Coronary artery (tissue), 2 donors: ENCODE measurements around the gene KNSTRN.
A peak's percentile ranks its signal among the peaks of the same experiment; 100 is the strongest.

Experiments used
- DNase-seq: peaks from one replicate; pipeline ENCODE4 v3.0.0-alpha.2; 2017; ENCODE audit warnings: low spot score
- H3K27ac ChIP-seq, 2 donors: fragments of 200-600 bp; sonication (generic); one replicate each; pipeline ENCODE4 v1.5.1; 2016 to 2019
- H3K4me3 ChIP-seq: fragments of 200-600 bp; sonication (generic); 2 replicates; pipeline ENCODE4 v1.5.1; 2016; ENCODE audit warnings: mild to moderate bottlenecking, moderate library complexity
- TF ChIP-seq, protein P1 (sequence below): fragments of 200-600 bp; sonication (generic); IDR thresholded peaks from one replicate; pipeline ENCODE4 v1.5.1; 2019; ENCODE audit warnings: antibody characterized with exemption

The KNSTRN gene

DNA sequence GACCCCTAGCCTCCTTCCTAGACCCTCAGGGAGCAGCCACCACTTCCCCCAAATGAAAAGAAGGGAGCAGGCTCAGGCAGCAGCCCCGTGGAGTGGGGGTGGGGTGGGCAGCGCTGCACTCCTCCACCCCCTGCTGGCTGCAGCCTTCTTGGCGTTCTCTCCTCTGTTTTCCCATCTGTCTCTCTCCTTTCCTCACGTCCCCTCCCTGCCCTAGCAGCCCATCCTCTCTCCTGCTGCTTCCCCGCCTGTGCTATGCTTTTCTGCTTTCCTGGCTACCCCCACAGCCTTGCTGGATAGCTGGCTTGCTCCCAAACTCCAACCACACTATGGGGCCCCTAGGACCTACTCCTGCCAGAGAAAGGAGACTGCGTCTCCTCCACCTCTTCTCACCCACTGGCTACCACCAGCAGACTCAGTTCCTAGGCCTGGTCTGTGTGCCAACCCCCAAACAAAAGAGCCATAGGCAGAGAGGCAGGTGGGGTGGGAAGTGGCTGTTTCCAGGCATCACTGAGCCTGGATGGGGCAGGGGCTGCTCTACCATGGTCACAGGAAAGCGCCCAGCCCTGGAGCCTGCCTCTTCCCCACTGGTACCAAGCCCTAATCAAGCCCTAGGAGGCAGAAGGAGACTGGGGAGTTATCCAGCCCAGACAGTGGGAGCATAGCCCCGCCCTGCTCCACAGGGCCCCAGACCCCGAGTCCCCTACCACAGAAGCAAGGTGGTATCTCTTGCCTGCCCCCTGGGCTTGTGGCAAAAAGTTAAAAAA, 27.9 kb upstream of the KNSTRN start:
- TF ChIP-seq, protein P1, sequence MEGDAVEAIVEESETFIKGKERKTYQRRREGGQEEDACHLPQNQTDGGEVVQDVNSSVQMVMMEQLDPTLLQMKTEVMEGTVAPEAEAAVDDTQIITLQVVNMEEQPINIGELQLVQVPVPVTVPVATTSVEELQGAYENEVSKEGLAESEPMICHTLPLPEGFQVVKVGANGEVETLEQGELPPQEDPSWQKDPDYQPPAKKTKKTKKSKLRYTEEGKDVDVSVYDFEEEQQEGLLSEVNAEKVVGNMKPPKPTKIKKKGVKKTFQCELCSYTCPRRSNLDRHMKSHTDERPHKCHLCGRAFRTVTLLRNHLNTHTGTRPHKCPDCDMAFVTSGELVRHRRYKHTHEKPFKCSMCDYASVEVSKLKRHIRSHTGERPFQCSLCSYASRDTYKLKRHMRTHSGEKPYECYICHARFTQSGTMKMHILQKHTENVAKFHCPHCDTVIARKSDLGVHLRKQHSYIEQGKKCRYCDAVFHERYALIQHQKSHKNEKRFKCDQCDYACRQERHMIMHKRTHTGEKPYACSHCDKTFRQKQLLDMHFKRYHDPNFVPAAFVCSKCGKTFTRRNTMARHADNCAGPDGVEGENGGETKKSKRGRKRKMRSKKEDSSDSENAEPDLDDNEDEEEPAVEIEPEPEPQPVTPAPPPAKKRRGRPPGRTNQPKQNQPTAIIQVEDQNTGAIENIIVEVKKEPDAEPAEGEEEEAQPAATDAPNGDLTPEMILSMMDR, result no peak
- no peak overlapping the region for H3K4me3 ChIP-seq
- DNase-seq, result no peak
- no peak overlapping the region for H3K27ac ChIP-seq

DNA sequence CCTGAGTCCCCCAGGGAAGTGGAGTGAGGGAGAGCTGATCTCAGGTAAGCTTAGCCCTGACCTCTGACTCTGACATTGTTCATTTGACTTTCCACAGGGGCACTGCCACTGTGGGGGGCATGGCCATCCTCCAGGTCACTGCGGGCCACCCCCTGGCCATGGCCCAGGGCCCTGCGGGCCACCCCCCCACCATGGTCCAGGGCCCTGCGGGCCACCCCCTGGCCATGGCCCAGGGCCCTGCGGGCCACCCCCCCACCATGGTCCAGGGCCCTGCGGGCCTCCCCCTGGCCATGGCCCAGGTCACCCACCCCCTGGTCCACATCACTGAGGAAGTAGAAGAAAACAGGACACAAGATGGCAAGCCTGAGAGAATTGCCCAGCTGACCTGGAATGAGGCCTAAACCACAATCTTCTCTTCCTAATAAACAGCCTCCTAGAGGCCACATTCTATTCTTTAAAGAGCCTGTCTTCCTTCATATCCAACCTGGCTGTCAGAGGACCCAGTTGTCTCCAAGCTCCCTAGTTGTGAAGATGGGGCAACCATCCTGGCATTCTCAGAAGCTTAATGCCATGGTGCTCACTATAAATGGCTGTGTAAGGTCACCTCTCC, 26.4 kb upstream of the KNSTRN start:
- TF ChIP-seq, protein P1, result no peak
- no peak for DNase-seq
- H3K4me3 ChIP-seq, result no peak overlapping the region
- H3K27ac ChIP-seq, result no peak overlapping the region

DNA sequence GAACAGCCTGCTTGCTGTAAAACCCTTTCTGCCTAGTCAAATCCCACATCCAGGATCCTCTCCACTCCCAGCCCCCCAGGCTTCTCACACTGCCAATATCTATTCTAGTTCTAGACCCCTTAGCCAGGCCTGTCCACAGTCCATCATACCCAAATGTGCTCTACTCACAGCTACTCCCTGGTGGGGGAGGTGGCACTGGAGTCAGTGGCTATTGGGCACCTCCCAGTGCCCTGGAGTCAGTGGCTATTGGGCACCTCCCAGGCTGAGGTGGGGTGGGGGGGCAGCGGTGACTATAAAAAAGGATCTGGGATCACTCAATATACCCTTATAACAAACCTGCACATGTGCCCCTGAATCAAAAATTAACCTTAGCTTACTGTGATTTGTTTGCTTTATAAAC, 25.3 kb upstream of the KNSTRN start:
- Histone ChIP-seq H3K27ac (no peak overlapping the region), H3K4me3 (no peak overlapping the region)
- DNase-seq, result no peak
- TF ChIP-seq, protein P1, result no peak

DNA sequence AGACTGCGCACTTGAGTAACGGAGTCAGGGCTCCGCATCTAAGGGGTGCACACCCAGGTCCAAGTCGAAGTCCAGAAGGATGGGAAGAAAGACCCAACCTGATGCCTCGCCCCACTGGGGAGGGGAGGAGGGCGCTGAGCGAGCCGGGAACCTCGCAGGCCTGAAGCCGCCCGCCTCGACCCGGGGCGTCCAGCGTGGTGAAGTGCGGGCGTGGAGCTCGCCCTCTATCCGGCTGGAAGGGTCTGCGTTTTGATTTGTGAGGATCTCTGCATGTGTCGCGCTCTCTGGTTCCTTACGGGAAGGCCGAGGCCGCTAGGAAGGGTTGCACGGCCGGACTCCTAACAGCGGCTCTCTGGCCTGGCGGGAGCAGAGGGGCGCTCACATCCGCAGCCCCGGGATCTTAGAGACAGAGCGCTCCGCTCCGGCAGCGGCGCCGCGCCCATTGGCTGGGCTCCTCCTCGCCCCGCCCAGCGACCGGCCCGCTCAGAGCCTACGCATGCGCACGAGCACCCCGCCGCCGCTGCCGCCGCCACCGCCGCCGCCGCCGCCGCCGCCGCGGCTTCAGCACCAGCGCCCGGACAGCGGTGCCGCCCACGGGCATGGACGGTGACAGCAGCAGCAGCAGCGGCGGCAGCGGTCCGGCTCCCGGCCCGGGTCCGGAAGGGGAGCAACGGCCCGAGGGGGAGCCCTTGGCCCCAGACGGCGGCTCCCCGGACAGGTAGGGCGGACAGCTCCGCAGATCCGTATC, 24.6 kb upstream of the KNSTRN start, which contains the start of gene DISP2:
Gene DISP2, plus strand, starts transcription at position 497 of the 748 bp plus-strand sequence. Its CDS starts 103 bp downstream, at position 600.
- peak within 1 kb of the TSS; percentile 76 for H3K4me3 ChIP-seq
- TF ChIP-seq, protein P1, result no peak
- peak; percentile 88 for DNase-seq
- H3K27ac ChIP-seq, result peak within 1 kb of the TSS in 1 of 2 donors; percentile 33

DNA sequence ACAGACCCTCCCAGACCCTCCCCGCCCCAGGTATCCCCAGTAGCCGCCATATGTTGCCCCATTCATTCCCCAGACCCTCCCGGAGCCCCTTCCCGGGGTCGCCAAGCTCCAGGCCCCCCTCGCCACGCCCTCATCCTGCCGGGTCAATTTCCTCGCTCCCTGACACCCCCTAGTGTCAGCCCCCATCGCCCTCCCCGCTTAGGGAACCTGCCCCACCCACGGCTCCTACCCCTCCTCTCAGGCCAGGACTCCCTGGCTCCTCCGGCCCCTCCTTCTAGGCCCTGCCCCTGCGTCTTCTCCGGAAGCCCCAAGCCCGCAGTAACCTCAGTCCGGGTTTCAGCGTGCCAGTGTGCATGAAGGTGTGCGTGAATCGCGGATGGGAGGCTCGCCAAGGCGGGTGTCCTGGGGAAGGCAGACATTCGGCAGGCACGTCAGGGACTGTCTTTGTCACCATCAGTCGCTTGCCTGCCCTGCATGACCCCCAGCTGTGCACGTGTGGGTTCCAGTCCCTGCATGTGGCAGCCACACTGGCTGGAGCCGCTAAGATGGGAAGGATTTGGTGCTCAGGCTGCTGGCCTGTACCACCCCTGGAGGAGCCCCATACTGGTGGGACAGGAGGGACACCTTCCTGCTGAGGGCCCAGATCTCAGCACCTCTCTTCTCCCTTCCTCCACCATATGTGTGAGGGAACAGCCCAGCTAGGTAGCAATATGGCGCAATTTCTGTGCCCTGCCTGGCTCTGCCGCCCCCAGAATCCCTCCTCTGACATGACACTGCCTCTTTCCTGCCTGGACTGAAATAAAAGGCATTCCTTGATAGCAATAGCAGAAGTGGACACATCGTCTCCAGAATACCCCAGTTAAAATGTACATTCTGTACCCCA, 23.8 kb upstream of the KNSTRN start:
- no peak overlapping the region for H3K27ac ChIP-seq
- no peak for DNase-seq

DNA sequence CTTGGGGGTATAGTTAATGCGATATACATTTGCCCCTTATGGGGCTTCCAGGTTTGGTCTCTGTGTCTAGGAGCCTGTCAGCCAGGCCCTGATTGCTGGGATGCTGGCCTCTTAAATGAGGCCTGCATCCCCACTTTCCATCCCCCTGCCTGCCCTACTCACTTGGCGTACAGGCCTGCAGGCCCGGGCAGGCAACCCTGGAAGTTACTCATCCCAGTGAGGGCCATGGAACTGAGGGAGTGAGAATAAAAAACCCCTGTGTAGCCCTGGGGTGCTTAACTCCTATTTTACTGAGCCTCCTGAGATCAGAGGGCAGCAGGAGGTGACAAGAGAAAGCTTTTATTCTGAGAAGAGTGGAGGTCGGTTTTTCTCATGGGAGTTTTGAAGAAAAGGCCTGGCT, 22.5 kb upstream of the KNSTRN start:
- TF ChIP-seq, protein P1, result no peak
- no peak overlapping the region for H3K27ac ChIP-seq
- H3K4me3 ChIP-seq, result no peak overlapping the region
- DNase-seq, result no peak

More for the DNA sequence above, 23.8 kb upstream of the KNSTRN start:
- peak overlapping the region; percentile 76 for H3K4me3 ChIP-seq
- TF ChIP-seq, protein P1, result no peak
